T follicular helper cell (primary cell): ENCODE results near the gene LRRC7.

Experiments
- DNase-seq: peaks from one replicate; pipeline ENCODE4 v3.0.0-alpha.2; 2020; ENCODE audit warnings: low read depth

LRRC7 gene

DNA sequence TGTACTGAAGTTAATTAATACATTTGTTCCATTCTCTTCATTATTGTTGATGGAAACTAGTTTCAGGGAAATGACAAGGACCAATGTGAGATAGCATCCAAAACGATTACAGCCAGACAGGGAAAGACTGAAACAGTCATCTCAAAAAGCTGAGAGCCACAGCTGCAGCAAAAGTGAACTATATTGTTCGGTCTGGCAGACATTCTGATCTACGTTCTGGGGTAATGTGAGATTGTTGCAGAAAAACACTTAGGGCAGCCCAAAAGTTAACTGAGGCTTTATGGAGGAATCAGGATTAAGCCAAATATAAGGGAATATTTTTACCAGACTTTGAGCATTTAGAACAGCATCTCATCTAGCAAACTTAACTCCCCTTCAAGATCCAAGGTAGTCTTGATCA, 524.8 kb downstream of the LRRC7 start:
- DNase-seq, result no peak

DNA sequence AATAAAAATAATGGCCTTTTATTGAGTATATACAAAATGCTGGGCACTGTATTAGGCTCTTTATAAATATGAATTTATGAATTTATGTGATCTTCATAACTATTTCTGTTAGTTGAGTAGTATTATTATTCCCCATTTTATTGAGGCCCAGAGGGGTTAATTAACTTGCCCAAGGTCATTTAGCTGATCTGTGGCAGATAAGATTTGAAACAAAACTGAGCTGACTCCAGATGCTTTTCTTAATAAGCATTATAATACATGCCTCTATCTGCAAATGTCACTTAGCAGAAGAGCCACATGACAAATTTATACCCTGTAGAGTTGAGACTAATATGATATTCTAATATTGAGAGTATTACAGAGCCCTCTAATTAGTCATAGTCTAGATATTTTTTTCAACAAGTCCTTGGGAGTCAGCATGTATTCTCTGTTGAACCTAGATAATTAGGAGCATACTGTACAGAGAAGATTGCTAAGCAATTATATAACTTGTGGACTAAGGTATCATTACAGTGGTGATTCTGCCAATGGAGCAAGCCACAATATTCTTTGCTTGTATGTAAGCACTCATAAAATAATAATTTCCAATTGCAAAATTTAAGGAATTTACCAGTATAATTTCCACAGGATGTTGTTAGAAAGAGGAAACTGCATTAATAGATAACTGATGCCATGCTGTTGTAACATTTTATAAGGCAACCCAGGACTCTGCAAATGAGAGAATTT, 525.7 kb downstream of the LRRC7 start:
- no peak for DNase-seq

DNA sequence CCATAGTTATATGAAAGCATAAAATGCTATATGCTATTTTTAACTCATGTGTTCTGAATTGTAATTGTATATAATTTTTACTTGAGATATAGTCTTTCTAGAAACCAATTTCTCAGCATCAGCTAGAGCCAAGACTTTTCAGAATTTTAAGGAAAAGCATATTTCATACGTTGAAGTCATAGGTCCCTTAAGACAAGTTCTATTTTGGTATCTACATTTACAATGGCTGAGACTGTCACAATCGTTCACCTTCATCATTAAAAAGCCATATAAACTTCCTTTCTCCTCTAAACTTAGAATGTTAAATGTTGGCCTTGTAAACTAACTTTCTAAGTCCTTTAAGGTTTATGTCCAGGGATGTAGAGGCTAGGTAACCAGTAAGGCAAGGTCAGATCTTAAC, 533.5 kb downstream of the LRRC7 start:
- DNase-seq, result no peak

DNA sequence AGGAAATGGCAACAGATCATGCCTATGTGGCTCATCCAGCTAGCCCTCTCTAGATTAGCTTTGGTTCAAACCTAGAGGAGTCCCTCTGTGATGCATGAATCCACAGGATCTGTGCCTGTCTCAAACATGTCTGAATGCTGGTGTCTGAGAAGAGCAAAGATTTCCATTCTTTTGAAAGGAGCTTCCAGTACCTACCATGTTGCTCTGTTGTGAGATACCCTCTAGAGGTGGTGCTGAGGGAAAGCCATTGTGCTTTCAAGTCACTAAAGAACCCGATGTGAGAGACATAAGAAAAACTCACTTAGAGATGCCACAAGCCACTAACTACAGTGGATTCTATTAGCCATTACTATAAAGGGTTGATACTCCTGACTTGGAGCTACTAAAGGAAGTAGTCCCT, 534.1 kb downstream of the LRRC7 start:
- DNase-seq, result no peak

DNA sequence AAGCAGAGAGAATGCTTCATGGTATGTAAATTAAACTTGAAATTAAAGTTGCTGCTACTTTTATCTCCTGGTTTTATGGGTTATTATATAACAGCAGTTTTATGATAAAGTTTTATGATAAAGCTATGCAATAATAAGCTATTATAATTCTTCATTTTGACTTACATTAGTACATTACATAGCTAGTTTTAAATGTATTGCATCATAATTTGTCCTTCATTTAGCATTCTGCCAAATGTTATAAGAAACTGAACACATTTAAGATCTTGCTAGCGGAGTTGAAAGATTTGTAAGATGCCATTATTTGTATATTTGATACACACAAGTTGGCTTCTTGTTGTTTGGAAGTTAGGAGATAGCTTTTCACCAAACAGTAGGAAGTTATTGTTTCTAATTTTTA, 536.0 kb downstream of the LRRC7 start:
- no peak for DNase-seq

DNA sequence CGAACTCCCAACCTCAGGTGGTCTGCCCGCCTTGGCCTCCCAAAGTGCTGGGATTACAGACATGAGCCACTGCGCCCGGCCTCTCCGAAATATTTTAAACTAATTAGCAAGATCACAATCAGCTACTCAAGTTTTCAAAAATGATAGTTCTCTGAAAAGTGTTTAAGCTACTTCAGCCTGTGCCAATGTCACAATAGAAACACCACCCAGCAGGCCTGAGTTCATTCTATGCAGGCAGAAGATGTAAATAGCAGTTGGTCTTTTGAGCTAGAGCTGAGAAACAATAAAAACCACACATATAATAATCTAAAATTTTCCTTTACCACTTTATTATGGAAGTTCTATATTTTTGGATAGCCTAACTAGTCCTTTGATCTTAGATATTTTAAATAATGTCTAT, 541.5 kb downstream of the LRRC7 start:
- DNase-seq, result no peak

DNA sequence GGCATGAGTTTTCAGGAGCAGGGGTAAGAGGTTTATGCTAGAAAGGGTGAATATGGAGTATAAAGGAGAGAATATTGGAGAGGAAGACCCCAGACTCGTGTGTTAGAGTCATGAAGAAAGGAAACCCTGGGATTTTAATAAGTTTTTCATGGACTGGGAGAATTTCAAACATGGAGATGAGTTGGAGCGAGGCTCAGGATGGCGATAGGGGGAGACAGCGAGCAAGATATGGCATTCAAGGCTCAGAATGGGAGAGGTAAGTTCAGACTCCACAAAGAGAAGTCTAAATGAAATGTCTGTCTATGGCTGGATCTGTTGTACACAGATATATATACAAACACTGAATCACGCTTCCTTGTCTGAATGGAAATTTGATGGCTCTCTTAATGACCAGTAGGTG, 545.1 kb downstream of the LRRC7 start:
- no peak for DNase-seq

DNA sequence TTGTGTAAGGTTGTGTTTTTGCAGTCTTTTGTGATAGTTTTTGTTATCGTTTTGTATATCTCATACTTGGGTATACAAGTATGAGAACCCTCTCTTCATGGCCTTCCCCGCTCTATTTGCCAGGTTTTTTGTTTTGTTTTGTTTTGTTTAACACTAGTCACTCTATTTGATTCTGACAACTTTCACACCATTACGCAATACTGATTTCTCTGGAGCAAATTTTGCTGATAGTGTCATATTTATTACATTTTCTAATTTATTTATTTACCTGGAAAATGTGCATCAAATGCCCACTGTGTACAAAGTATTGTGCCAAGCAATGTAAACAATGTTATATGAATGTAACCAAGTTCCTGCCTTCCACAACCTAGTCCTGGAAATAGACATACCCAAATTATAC, 547.6 kb downstream of the LRRC7 start:
- DNase-seq, result no peak

DNA sequence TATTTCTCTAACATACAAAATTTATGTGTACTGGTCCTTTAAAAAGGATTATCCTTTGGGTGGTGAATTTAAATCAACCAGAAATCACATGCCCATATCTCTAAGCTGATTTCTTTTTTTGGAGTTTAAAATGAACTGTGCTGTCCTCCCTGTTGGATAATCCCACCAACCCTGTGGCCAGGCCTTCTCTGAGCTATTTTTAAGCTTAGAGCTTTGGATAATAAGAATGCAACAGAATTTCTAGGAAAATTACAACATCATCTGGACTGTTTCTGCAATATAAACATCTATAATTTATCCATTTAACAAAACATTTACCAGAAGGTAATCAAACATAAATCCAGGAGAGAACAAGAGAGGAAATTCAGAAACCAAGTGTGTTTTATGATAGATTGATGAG, 549.3 kb downstream of the LRRC7 start:
- DNase-seq, result no peak

DNA sequence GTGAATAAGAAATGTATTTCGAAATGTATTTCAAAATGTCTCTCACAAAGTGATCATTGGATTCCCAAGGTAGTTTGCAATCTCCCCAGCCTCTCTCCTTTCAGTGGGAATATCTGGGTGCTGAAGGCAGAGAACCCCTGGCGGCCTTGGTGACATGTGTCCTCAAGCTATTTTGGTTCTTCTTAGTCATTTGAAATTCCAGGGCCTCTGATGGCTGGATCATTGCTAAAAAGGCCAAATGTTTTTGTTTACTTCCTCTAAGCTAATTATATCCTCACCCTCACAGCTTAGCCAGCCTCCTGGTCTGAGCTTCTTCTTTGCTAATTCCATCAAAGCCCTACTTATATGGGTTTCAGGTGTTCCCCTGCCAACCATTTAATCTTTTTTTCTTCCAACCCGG, 566.4 kb downstream of the LRRC7 start:
- DNase-seq, result no peak

DNA sequence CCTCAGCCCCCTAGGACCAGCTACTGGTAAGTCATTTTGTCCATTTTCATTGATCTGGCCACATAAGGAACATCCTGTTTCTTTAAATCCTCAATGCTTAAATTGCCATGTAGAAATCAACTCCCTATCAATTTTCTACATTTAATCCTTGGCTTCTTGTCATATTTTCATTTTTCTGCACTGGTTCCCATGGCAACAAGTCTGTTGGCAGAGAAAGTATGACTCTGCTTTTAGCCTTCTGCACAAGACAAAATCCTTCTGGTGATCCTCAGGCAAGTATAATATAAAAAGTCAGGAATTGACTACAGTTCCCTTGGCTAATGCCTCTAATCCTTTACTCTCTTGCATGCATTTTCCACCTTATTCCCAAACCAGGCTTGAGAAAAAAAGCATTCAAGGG, 572.6 kb downstream of the LRRC7 start:
- no peak for DNase-seq

DNA sequence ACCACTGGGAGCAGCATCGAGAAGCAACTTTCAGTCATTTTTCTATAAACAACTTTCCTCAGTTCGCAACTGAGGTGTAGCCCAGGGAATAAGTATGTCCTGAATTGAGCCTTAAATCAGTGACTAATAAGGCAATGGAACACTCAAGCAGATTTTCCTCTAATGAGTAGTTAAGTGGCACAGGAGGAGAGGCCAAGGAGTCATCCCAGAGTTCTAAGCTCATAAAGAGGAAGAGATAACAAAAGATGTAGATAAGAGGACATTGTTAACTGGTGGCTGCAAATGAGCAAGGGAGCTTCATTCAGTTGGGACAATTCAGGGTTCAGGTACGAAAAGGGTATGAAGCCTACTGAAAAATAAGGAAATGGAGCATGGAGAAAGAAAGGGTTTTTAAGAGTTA, 573.2 kb downstream of the LRRC7 start:
- DNase-seq, result no peak

DNA sequence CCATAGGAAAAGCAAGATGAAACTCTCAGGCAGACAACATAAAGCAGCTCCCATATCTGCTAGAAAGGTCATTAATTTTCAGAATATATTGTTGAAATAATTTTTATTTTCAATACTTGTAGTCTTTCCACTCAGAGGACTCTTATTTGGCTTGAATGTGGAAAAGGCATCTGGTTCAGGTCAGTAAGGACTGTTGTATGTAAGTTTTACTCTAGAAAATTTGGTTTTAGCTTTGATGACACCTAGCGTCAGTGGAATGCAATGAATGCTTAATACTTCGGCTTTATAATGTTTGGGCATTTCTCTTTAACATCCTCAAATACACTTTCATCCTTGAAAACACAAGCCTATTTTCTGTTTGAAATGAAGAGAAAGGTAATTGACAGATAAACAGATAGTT, 574.4 kb downstream of the LRRC7 start:
- DNase-seq, result no peak

DNA sequence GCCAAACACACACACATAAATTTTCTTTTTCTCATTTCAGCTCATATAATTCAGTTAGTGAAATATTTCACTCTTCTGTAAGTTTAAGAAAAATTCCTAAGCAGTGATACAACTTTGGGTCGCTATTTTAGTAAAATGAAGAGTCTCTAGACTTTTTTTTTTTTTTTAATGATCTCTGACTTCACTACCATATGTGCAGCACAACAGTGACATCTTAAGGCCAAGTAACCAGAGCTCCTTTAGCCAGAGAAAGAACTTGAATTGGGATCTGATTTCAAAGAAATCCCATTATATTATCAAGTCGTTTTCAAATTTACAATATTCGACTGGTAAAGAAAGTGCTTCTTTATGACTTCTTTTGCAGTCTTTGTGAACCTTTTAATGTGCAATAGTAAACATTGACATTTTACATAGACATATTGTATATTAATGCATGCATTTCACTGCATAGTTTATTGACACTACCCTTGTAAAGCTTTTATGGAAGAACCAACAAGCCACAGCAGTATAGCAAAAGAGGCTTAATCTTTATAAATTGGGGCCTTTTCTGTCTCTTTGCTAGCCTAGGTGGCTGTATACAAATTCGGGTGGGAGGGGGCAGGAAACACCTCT, 575.4 kb downstream of the LRRC7 start:
- no peak for DNase-seq

DNA sequence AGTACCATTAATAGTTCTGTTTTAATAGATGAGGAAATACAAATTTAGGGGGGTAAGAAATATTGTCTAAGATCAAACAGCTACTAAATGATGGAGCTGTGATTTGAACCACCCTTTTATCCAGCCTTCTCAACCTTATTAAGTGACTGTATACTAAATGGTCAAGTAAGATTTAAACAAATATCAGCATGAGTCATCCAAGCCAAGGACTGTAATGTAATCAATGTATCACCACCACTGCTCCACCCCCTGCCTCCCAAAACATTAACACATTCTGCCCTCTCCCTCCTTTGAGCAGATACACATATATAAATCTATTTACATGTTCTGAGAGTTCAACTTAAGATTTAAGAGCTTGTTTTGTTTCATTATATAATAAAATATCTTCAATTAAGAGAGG, 578.8 kb downstream of the LRRC7 start:
- DNase-seq, result no peak

DNA sequence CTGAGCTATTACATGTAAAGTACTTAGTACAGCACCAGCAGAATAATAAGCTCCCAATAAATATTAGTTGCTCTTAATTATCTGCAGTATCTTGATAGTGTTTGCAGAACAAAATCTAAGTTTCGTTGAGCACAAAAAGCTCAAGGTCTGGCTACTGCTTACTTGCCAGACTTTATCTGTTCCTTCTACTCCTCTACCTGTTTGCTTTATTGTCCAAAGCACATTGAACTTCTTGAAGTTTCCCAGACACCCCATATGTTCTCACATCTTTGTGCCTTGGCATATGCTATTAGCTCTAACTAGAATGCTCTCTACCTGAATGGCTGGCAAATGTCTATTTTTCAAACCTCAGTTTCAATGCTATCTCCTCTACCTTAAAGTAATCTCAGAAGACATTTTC, 582.7 kb downstream of the LRRC7 start:
- no peak for DNase-seq

DNA sequence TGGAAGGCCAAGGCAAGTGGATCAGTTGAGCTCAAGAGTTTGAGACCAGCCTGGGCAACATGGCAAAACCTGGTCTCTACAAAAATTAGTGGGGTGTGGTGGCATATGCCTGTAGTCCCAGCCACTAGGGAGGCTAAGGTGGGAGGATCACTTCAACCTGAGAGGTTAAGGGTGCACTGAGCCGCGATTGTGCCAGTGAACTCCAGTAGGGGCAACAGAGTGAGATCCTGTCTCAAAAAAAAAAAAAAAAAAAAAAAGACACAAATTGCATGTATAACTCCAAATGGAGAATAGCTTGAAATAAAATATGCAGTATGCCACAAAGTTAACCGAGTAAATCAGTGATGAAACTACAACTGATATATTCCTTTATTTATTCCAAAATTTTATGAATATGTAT, 586.0 kb downstream of the LRRC7 start:
- no peak for DNase-seq

DNA sequence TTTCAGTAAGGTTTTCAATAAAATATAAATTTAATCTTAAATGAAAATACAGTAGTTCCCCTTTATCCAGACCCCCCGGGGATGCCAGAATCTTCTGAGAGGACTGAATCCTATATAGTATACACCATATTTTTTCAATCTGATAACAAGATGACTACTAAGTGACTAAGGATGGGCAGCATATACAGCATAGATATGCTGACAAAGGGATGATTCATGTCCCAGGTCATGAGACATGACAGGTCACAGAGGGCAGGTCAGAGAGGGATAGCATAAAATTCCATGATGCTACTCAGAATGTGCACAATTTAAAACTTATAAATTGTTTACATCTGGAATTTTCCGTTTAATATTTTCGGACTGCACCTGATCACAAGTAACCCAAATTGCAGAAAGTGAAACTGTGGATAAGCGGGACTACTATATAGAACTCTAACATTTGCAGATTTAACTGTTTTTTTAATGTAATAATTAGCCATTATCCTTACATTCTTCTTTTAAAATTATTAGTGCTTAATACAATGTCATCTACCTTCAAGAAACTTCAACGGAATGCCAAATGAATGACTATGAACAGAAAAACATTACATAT, 588.9 kb downstream of the LRRC7 start:
- no peak for DNase-seq

DNA sequence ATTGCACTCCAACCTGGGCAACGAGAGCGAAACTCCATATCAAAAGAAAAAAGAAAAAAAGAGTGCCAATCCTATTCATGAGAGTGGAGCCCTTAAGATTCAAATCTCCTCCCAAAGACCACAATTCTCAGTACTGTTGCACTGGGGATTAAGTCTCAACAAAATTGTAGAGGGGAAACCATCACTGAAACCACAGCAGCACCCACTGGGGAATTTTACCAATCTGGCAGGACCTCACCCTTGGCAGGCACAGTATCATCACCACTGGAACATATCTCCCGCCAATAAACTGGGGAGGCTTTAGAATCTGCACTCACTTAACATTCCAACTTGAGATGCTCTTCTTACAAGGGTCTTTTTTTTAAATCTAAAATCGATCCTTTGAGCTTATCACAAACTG, 596.6 kb downstream of the LRRC7 start:
- DNase-seq, result no peak

DNA sequence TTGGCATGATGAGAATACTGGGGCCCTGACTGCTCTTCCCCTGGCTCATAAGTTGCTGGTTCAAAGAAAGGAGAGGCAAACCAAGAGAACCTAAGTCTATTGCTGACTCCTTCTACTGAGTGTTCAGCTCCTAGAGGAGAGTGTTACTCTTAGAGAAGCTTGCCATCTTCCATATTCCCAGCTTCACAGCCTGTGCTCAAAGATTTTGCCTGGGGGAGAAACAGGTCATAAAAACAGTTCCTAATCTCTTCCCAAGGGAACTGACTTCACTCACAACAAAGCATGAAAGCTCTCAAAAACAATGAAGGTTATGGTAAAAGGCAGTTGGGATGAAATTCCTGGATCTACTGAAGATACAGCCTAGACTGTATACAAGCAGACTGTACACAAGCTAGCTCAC, 600.6 kb downstream of the LRRC7 start:
- no peak for DNase-seq

DNA sequence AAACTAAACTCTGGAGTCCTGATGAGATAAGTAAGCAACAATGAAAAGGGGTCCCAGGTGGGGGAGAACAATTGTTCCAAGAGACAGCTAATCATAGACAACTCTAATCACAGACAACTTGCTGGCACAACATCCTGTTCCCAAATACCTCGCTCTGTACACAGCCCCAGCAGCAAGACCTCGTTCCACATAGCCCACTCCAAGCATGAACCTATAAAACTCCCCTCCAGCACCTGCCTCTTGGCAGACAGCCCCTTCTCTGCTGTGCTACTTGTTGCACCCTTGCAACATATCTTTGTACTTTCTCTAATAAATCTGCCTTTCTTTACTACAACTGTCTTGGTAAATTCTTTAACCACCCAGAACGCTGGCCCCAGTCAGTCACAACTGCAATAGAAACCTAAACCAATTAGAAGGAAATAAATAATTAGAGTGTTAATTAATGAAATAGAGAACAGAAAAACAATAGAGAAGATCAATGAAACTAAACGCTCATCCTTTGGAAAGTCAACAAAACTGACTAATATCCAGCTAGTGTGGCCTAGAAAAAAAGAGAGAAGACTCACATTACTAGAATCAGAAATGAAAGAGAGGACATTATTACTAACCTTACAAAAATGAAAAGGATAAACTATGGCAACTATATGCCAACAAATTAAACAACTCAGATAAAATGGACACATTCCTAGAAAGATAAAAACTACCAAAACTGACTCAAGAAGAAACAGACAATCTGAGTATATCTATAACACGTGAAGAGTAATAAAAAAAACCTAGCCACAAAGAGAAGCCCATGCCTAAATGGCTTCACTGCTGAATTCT, 601.5 kb downstream of the LRRC7 start:
- DNase-seq, result no peak

DNA sequence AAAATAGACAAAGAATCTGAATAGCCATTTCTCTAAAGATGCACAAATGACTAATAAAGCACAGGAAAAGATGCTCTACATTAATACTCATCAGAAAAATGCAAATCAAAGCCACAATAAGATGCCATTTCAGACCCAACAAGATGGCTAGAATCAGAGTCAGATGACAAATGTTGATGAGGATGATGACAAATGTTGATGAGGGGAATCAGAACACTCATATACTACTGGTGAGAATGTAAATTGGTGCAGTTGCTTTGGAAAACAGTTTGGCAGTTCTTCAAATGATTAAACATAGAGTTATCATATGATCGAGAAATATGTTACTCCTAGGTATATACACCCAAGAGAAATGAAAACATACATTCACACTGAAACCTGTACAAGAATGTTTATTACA, 603.8 kb downstream of the LRRC7 start:
- no peak for DNase-seq
